H9 (cell line): ENCODE measurements around the gene NTRK3. TPM values are rescaled to one million over a fixed set of nuclear protein-coding genes. Genes with fewer than 3 reads are reported as not detected.

Experiments
- DNase-seq: peaks from one replicate; pipeline ENCODE4 v3.0.0-alpha.2; 2017
- H2AFZ ChIP-seq: one replicate; pipeline ENCODE4 v1.6.1; 2013; ENCODE audit warnings: mild to moderate bottlenecking, low read length, control low read depth, moderate library complexity
- H2AK5ac ChIP-seq: 2 replicates; pipeline ENCODE4 v1.6.1; 2013; ENCODE audit warnings: low read length, control low read depth, mixed read lengths; ENCODE audit not compliant: insufficient read length
- H2BK120ac ChIP-seq: one replicate; pipeline ENCODE4 v1.6.1; 2013; ENCODE audit warnings: low read depth, mild to moderate bottlenecking, low read length, control low read depth, inconsistent platforms; ENCODE audit not compliant: poor library complexity, severe bottlenecking
- H2BK12ac ChIP-seq: 2 replicates; pipeline ENCODE4 v1.6.1; 2013; ENCODE audit warnings: low read length, control low read depth, mixed read lengths, low read depth; ENCODE audit not compliant: insufficient read length
- H2BK15ac ChIP-seq: 2 replicates; pipeline ENCODE4 v1.6.1; 2013; ENCODE audit warnings: low read depth, low read length, control low read depth
- H2BK20ac ChIP-seq: one replicate; pipeline ENCODE4 v1.6.1; 2013; ENCODE audit warnings: low read depth, mild to moderate bottlenecking, low read length, control low read depth, inconsistent platforms; ENCODE audit not compliant: poor library complexity, severe bottlenecking
- H2BK5ac ChIP-seq: 2 replicates; pipeline ENCODE4 v1.6.1; 2013; ENCODE audit warnings: low read length, control low read depth, mixed read lengths; ENCODE audit not compliant: insufficient read length
- H3K14ac ChIP-seq: 2 replicates; pipeline ENCODE4 v1.6.1; 2013; ENCODE audit warnings: low read length, control low read depth; ENCODE audit not compliant: insufficient read depth
- H3K18ac ChIP-seq: 2 replicates; pipeline ENCODE4 v1.6.1; 2013; ENCODE audit warnings: low read depth, mild to moderate bottlenecking, mixed read lengths, low read length, control low read depth; ENCODE audit not compliant: insufficient read length
- H3K23ac ChIP-seq: 2 replicates; pipeline ENCODE4 v1.6.1; 2013; ENCODE audit warnings: low read length, control low read depth, mixed read lengths, low read depth; ENCODE audit not compliant: insufficient read length
- H3K23me2 ChIP-seq: 2 replicates; pipeline ENCODE4 v1.6.1; 2013; ENCODE audit warnings: low read depth, mild to moderate bottlenecking, mixed read lengths, low read length, control low read depth; ENCODE audit not compliant: insufficient read length, poor library complexity, severe bottlenecking
- H3K27ac ChIP-seq: 2 replicates; pipeline ENCODE4 v1.5.1; 2013; ENCODE audit warnings: low read length, control low read depth, mixed read lengths, low read depth; ENCODE audit not compliant: insufficient read length
- H3K27me3 ChIP-seq: 2 replicates; pipeline ENCODE4 v1.6.1; 2013; ENCODE audit warnings: low read length, control low read depth, inconsistent platforms; ENCODE audit not compliant: insufficient read depth
- H3K4ac ChIP-seq: 2 replicates; pipeline ENCODE4 v1.6.1; 2013; ENCODE audit warnings: low read depth, mild to moderate bottlenecking, control low read depth, inconsistent platforms, low read length, moderate library complexity
- H3K4me1 ChIP-seq: 2 replicates; pipeline ENCODE4 v1.6.1; 2013; ENCODE audit warnings: low read length, control low read depth, inconsistent platforms; ENCODE audit not compliant: insufficient read depth
- H3K4me2 ChIP-seq: 2 replicates; pipeline ENCODE4 v1.6.1; 2013; ENCODE audit warnings: low read length, control low read depth, mixed read lengths; ENCODE audit not compliant: insufficient read length, insufficient read depth
- H3K56ac ChIP-seq: 2 replicates; pipeline ENCODE4 v1.6.1; 2013; ENCODE audit warnings: low read depth, mild to moderate bottlenecking, mixed read lengths, low read length, control low read depth; ENCODE audit not compliant: insufficient read length
- H3K79me1 ChIP-seq: 2 replicates; pipeline ENCODE4 v1.6.1; 2013; ENCODE audit warnings: low read depth, mild to moderate bottlenecking, moderate library complexity, low read length, control low read depth, inconsistent platforms; ENCODE audit not compliant: insufficient read depth, poor library complexity, severe bottlenecking
- H3K79me2 ChIP-seq: 2 replicates; pipeline ENCODE4 v1.6.1; 2013; ENCODE audit warnings: low read length, control low read depth, inconsistent platforms; ENCODE audit not compliant: insufficient read depth
- H3K9ac ChIP-seq: 2 replicates; pipeline ENCODE4 v1.6.1; 2013; ENCODE audit warnings: low read length, control low read depth, mixed read lengths; ENCODE audit not compliant: insufficient read length; ENCODE audit errors: extremely low read depth
- H3K9me3 ChIP-seq: one replicate; pipeline ENCODE4 v1.6.1; 2013; ENCODE audit warnings: low read depth, low read length, inconsistent platforms; ENCODE audit not compliant: control insufficient read depth
- H3T11ph ChIP-seq: one replicate; pipeline ENCODE4 v1.6.1; 2013; ENCODE audit warnings: mild to moderate bottlenecking, low read length, control low read depth, inconsistent platforms
- H4K20me1 ChIP-seq: one replicate; pipeline ENCODE4 v1.6.1; 2013; ENCODE audit not compliant: control insufficient read depth, insufficient read length, insufficient read depth
- H4K5ac ChIP-seq: 2 replicates; pipeline ENCODE4 v1.6.1; 2013; ENCODE audit warnings: low read depth, mild to moderate bottlenecking, mixed read lengths, low read length, control low read depth; ENCODE audit not compliant: insufficient read length
- H4K8ac ChIP-seq: replicated peaks from 2 replicates; pipeline ENCODE4 v1.6.1; 2013; ENCODE audit warnings: low read length, control low read depth, mixed read lengths, low read depth; ENCODE audit not compliant: insufficient read length
- H4K91ac ChIP-seq: 2 replicates; pipeline ENCODE4 v1.6.1; 2013; ENCODE audit warnings: low read depth, mild to moderate bottlenecking, moderate library complexity, mixed read lengths, low read length, control low read depth; ENCODE audit not compliant: insufficient read length
- H3K27ac Mint-ChIP-seq, 3 experiments: 2 replicates in 2 of 3; 3 replicates in 1 of 3; pipeline ENCODE4 v1.8.0; 2020 to 2021; ENCODE audit warnings: mixed read lengths in 3 of 3, mild to moderate bottlenecking in 1 of 3, moderate library complexity in 1 of 3
- H3K27me3 Mint-ChIP-seq: 2 replicates; pipeline ENCODE4 v1.8.0; 2021; ENCODE audit warnings: low read depth, mild to moderate bottlenecking, moderate library complexity, mixed read lengths
- H3K36me3 Mint-ChIP-seq, 3 experiments: 2 replicates in 2 of 3; 3 replicates in 1 of 3; pipeline ENCODE4 v1.8.0; 2020 to 2021; ENCODE audit warnings: low read depth in 3 of 3, mixed read lengths in 3 of 3; ENCODE audit not compliant: insufficient read depth in 1 of 3
- H3K4me1 Mint-ChIP-seq, 2 experiments: 2 replicates each; pipeline ENCODE4 v1.8.0; 2020; ENCODE audit warnings: mixed read lengths in 2 of 2
- H3K4me3 Mint-ChIP-seq, 2 experiments: 2 replicates in 1 of 2; 3 replicates in 1 of 2; pipeline ENCODE4 v1.8.0; 2020 to 2021; ENCODE audit warnings: mild to moderate bottlenecking in 2 of 2, mixed read lengths in 2 of 2, moderate library complexity in 1 of 2
- H3K9me3 Mint-ChIP-seq, 2 experiments: 2 replicates in 1 of 2; 3 replicates in 1 of 2; pipeline ENCODE4 v1.8.0; 2020; ENCODE audit warnings: mild to moderate bottlenecking in 2 of 2, mixed read lengths in 2 of 2, moderate library complexity in 1 of 2
- total RNA-seq: library from RNA; stranded (reverse); gene quantifications from 2 replicates; pipeline ENCODE4 v1.2.1, GENCODE V29; 2021
- TF ChIP-seq, protein P1 (sequence below): fragments of 200-600 bp; sonication (generic); conservative IDR thresholded peaks from 3 replicates; pipeline ENCODE4 v1.8.0; 2021; ENCODE audit warnings: antibody characterized with exemption, mild to moderate bottlenecking

NTRK3 gene
- total RNA-seq, 1 experiment from 2014 or later: 2.5 TPM

GRCh38 chr15:87998630-87999029, 257.9 kb downstream of the NTRK3 start:
- no peak overlapping the region for H2BK15ac ChIP-seq
- H3K23me2 ChIP-seq: no peaks in the 10 kb centered on the region
- H3K14ac ChIP-seq: no peak overlapping the region
- Mint-ChIP-seq H3K9me3 (peaks cover 6% of the 10 kb centered on the region in 2 experiments), H3K36me3 (no peaks in the 10 kb centered on the region), H3K4me1 (0 out of 4 replicates have a peak, but pooled peaks cover 0 to 3% of the 10 kb centered on the region in 2 experiments), H3K4me3 (no peak overlapping the region), H3K27me3 (no peaks in the 10 kb centered on the region; the same call in 1 of the 2 replicates), H3K27ac (no peak overlapping the region)
- no peak overlapping the region for H3K9ac ChIP-seq
- no peaks in the 10 kb centered on the region for H3K79me1 ChIP-seq
- DNase-seq: no peak
- H3K79me2 ChIP-seq: no peaks in the 10 kb centered on the region
- no peaks in the 10 kb centered on the region for H3K9me3 ChIP-seq
- H2AFZ ChIP-seq: no peak overlapping the region
- H3K4me1 ChIP-seq: no peaks in the 10 kb centered on the region
- no peak overlapping the region for H2BK12ac ChIP-seq
- H4K91ac ChIP-seq: no peak overlapping the region
- H4K5ac ChIP-seq: no peak overlapping the region
- H3T11ph ChIP-seq: no peak overlapping the region
- no peaks in the 10 kb centered on the region for H4K20me1 ChIP-seq
- H3K18ac ChIP-seq: no peak overlapping the region
- no peak overlapping the region for H2AK5ac ChIP-seq
- no peak overlapping the region for H2BK20ac ChIP-seq
- H3K23ac ChIP-seq: no peak overlapping the region
- H3K27ac ChIP-seq: no peak overlapping the region
- TF ChIP-seq, protein P1, sequence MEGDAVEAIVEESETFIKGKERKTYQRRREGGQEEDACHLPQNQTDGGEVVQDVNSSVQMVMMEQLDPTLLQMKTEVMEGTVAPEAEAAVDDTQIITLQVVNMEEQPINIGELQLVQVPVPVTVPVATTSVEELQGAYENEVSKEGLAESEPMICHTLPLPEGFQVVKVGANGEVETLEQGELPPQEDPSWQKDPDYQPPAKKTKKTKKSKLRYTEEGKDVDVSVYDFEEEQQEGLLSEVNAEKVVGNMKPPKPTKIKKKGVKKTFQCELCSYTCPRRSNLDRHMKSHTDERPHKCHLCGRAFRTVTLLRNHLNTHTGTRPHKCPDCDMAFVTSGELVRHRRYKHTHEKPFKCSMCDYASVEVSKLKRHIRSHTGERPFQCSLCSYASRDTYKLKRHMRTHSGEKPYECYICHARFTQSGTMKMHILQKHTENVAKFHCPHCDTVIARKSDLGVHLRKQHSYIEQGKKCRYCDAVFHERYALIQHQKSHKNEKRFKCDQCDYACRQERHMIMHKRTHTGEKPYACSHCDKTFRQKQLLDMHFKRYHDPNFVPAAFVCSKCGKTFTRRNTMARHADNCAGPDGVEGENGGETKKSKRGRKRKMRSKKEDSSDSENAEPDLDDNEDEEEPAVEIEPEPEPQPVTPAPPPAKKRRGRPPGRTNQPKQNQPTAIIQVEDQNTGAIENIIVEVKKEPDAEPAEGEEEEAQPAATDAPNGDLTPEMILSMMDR: no peak
- H3K4ac ChIP-seq: no peak overlapping the region
- H2BK5ac ChIP-seq: no peak overlapping the region
- H2BK120ac ChIP-seq: no peak overlapping the region
- no peak overlapping the region for H3K56ac ChIP-seq
- no peak overlapping the region for H4K8ac ChIP-seq
- no peaks in the 10 kb centered on the region for H3K27me3 ChIP-seq
- H3K4me2 ChIP-seq: no peak overlapping the region
